Dermis microvascular lymphatic vessel endothelial cell (primary cell): ENCODE results near the gene NELL2. TPM values are rescaled to one million over a fixed set of nuclear protein-coding genes. Genes with fewer than 3 reads are reported as not detected.

ENCODE experiments used
- DNase-seq, 2 donors: peaks; one replicate each; pipeline versions ENCODE4 v3.0.0 to v3.0.0-alpha.2; 2010; ENCODE audit warnings: low read depth in 2 of 2
- total RNA-seq: library from RNA; depleted of rRNA; stranded (reverse); fragments of >200 nt; gene quantifications from 2 replicates; pipeline ENCODE4 v1.2.1, GENCODE V29; 2014

The NELL2 gene
- total RNA-seq, 1 donor from 2014 or later = not detected

DNA sequence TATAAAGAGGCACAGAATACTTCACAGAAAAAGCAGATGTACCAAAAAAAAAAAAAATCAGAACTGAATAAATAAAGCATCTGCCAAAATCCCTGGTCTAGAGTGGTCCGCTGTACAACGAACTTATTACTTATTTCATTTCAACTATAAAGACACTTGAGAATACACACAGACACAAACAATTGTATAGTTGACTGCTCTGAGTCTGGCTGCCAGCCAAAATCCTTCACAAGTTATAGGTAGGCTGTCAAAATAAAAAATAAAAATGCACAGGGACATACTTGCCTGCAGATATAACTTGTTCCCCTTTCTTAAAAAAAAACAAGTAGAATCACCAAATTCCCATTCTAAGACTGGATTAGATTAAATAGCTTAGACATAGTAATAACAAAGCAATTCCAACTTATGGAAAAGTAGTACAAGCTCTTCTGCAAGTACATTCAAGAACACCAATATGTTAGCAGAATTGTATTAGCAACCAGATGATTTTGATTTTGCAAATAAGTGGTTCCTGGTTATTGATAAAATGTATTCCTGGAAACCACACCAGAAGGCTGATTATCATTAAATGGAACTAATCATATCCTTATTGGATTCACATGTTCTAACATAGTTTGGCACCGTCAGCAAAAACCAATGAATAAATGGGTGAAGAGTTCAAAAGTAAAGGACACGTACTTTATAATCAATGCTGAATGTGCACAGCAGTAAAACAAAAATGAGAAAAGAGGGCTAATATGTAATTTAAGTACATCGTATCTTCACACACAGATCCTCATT is 248.5 kb downstream of the NELL2 start:
- no peak for DNase-seq

DNA sequence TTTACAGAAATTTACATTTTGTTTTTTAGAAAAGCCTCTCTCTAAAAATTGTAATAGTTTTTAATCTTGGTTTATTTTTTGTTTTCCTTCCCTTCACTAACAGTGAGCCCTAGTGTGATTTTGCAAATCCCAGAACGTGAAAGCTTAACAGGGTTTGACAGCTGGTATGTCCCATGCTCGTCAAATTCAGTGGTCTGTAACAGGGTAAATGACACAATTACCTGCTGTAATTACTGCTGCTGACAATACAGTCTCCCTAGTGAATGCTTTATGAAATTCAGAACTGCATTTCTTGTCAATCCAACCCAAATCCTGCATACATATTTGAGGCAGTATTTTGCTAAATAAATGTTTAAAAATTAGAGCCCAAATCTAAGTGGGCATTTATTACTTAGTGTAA is 249.2 kb downstream of the NELL2 start:
- DNase-seq = no peak

DNA sequence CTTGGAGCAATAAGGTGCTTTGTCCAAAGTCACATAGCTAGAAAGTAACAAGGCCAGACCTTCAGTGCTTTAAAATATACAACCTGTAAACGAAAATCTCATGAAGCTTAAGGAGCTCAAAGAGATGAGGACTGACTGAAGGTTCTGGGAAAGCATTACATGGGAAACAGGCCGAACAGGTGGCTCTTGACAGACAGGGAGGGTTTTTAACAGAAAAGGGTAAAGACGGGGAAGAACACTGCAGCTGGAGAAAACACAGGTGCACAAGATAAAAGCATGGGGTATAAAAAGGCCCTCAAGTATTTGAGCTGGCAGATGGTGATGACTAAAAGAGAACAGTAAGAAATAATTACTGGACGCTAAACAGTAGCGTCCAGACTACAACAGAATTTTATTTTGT is 257.2 kb downstream of the NELL2 start:
- DNase-seq = no peak

DNA sequence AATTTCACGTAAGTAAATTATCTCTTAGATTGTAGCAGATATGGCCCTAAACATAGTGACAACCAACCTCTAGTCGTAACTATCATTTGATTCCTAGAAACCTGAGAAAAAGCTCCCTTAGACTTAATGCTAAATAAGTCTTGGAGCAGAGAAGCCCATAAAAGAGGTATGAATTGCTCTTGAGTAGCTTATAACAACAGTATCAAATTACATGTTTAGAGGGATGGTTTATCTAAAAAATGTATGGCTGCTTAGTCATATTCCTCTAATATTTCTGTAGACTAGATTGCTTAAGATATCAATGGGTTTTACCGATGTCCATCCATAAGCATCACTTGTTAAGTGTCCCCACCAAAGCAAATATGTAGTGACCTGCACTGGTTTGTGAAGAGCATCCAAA is 259.7 kb downstream of the NELL2 start:
- no peak for DNase-seq

DNA sequence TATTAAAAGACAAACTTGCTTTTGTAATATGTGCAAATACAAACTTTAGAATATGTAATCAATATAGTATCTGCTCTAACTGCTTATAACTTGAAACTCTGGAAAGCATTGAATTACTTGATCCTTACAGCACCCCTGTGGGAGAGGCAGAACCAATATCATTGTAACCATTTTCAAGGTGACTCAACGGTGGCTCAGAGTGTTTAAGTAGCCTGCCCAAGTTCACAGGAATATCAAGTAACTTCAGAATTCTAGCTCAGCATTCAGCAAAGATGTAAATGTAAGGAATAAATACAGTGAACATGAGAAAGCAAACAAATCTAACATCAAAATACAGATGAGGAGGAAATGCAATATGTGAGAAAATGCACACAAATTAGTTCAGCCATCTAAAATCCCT is 264.6 kb downstream of the NELL2 start:
- DNase-seq = no peak

DNA sequence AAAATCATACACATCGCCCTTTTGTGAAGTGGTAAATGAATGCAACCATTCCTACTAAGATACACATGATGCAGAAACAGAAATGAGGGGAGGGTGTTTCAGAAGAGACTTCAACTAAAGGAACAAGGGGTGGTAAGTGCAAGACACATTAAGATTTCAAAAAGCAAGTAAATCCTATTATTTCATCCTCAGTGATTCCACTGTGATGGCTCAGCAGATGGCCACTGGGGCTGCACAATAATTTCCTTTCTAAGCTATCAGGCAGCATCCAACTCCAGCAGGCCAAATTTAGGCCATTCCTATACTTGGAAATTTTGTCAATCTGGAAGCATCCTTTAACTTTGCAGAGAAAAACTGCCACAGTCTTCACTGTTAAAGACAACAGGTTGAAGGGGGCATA is 272.4 kb downstream of the NELL2 start:
- DNase-seq = no peak

DNA sequence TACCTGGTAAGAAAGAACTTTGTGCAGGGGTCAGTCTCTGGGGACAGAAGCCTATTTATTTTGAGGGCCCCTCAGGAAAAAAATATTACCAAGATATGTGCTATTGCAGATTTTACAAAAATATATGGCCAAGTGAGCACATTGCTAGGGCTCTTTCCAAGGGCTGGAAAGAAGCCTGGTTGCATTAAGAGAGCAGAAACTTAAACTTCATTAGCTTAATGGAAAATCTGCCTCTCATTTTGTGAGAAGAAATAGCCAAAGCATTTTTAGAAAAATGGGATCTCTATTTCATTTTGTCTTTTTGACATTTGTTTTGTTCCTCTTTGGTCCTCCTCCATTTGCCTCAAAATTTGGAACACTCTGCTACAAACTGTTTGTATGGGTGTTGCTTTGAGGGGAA is 283.5 kb downstream of the NELL2 start:
- no peak for DNase-seq

DNA sequence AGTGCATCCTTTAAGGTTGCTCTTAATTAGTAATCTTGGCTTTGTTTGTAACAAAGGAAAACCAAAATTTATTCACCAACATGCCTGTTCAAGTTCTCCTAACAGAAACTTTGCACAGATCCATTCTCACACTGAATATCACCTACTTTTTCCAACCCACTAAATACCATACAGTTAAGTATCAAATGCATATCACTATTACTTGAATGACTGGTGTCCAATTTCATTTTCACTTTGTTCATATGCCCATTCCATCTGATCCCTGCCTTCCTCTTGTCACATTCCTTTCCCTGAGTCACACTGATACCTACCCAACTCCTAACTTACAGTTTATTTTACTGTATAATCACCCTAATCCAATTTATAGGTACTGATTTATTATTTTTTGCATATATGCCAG is 286.4 kb downstream of the NELL2 start:
- DNase-seq = no peak

DNA sequence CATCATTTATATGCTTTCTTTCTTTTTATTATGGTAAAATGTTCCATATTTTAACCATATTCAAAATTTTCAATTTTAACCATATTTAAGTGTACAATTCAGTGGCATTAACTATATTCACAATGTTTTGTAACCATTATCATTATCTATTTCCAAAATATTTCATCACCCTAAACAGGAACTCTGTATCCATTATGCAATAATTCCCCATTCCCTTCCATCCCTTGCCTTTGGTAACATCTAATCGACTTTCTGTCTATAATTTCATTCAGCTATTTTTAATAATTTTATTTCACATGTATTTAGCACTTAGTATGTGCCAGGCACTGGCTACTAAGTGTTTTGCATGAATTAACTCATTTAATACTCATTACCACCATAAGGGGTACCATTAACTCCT is 287.5 kb downstream of the NELL2 start:
- no peak for DNase-seq

DNA sequence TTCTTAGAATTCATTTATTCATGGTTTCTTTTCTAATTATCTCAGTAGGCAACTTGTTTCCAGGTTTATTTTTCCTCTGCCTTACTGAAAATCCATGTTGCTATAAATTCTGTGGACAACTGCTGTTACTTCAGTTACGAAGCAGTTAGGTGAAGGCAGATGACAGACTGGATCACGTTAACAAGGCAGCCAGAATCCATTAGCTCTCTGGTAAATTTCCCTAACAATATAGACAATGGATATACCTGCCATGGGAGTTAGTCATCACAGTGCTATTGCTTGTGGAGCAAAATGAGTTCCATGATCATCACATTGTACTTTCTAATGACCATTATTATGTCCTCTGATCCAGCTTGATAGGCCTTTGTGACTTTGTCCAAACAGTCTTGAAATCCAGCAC is 291.5 kb downstream of the NELL2 start:
- no peak for DNase-seq

DNA sequence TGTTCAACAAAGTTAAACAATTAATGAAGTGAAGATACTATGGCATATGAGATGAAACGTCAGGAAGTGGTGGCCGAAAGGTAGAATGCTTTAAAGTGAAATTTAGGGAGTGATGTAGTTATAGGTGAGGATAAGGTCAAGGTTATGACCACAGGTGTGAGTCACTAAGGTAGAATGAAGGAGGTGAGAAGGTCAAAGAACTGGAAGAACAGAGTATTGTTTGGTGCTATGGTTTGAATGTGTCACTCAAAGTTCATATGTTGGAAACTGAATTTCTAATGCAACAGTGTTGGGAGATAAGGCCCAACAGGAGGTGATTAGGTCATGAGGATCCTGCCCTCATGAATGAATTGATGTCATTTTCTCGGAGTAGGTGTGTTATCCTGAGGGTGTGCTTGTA is 293.6 kb downstream of the NELL2 start:
- DNase-seq = no peak

DNA sequence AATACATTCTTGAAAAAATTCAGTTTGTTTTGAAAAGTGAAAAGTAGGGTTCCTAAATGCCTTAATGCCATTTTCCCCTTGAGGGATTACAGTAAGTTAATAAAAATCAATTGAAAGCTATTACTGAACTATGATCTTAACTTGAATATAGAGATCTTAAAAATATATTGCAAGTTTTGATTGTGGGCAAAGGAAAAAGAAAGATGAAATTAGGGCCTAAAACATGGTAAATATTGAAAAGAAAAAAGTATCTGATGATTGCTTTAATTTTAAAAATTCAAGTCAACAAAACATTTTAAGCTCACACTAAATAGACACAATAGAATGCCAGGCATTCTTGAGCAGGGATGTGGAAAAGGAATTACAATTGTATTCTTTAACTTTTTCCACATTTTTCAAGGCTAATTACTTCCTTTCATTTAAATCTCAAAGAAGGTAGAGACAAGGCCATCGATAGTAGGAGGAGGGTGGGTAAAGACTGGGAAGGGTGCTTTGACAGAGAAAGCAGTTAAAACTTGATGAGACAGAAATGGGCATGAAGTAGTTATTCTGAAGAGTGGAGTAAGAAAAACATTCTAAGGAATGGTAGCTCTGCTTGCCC is 294.4 kb downstream of the NELL2 start:
- no peak for DNase-seq

DNA sequence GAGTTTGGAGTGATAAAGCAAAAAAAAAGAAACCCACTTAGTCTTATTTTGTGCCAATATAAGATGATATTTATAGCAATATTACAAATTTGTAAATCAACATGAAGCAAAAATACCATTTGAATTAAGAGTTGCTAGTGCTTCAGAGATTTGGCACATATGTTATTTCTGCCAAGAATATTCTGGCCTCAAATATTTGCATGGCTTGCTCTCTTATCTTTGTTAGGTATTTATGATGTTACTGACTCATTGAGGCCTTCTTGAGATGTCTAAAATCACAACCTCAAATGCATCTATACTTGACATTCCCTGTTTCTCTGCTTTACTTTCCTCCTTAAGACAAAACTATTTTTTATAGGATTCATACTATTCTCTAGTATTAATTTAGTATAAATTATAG is 301.5 kb downstream of the NELL2 start:
- DNase-seq = no peak

DNA sequence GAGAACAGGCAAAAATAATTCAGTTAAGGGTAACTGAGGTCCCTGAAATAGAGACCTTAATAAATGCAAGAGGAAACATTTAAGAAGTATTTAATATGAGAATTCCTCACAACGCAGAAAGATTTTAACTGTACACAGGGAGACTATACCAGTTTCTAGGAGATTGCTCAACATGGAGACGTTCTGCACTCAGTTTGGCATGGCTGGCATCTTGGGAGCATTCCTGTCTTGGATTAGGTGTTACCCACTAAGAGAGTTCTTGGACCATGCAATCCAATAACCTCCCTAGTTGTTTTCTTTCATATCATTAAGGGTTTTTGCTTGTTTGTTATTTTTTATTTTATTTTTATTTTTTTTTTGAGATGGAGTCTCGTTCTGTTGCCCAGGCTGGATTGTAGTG is 302.4 kb downstream of the NELL2 start:
- no peak for DNase-seq

DNA sequence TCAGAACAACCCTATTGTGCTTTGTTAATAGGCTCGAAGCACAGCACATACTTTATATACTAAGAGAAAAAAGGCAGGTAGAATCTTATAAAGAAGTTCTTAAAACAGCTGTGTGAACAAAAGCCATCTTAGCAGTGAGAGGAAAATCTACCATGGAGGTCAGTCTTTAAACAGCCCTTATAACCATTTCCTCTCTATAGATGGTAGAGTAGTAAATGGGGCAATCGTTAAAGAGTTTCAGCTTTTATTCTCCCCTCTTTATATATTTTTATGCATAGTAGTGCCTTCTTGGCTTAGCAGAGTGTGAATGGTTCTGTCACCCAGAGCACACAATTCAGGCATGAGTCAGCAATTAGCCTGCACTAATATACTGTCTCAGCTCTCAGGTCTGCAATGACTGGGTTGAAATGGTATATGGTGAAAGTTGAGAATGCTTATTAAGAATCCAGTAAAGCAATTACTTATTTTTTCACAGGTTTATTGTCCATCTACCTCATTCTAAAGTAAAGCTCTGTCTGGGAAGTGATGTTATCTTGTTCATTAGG is 305.0 kb downstream of the NELL2 start:
- DNase-seq = no peak

DNA sequence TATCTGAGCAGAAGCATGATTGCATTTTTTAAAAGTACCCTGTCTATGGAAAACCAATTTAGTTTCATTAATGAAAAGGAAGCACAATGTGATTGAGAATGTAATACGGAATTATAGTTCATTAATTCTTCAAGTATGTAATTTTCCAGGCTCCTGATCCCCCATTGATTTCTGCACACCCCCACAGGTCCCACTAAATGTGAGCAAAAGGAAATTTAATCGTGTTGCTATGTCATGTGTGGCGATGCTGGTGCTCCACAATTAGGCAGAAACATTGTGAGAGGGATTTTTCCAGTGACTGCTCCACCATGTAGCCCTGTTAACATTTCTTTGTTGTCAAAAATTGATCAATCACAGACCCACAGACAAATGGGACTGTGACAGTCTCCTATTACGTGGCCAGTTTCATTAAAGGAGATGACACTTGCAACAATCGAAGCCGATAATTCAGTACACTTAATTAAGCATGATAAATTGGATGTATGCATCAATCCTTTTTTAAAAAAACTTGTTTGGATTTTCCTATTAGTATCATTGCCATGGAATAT is 306.0 kb downstream of the NELL2 start:
- no peak for DNase-seq

DNA sequence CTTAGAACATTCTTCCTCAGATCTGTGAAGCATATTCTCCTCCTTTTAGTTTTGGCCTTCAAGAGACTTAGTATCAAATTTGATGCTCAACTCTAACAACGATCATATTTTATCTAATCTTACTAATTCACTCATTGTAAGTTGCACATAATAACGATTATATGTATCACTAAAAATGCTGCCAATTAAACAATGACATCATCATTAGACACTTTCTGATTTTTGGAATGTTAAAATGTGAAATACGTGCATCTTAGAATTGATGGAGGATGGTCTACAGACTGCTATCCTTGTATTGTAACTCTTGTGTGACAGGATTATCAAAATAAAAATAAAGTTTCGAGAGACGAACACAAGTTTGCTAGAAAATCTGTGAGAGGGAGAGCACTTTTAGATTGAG is 311.0 kb downstream of the NELL2 start:
- no peak for DNase-seq

DNA sequence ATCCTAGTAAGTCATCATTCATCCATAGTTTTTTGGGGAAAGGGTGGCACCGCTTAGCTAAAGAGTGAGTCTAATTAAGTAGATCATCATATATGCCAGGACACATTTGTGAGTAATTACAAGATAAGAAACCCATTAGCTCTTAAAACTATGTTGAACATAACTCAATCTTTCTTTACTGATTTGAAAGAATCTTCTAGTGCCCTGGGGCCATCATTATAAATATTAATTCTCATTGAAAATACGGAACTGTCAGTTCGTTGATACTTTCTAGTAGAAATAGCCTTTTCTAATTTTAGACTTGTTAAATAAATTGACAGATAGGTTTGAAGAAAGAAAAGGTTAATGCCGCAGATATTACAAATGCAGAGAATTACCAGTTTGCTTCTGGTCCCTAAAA is 312.6 kb downstream of the NELL2 start:
- no peak for DNase-seq

DNA sequence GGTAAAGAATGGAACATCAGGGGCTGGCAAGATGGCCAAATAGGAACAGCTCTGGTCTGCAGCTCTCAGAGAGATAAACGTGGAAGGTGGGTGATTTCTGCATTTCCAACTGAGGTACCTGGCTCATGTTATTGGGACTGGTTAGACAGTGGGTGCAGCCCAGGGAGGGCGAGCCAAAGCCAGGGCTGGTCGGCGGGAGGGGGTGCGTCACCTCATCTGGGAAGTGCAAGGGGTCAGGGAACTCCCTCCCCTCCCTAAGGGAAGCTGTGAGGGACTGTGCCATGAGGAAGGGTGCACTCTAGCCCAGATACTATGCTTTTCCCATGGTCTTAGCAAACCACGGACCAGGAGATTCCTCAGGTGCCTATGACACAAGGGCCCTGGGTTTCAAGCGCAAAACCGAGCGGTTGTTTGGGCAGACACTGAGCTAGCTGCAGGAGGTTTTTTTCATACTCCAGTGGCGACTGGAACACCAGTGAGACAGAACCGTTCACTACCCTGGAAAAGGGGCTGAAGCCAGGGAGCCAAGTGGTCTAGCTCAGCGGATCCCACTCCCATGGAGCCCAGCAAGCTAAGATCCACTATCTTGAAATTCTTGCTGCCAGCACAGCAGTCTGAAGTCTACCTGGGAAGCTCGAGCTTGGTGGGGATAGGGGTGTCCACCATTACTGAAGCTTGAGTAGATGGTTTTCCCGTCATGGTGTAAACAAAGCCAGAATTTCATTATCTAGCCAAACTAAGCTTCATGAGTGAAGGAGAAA is 317.6 kb downstream of the NELL2 start:
- no peak for DNase-seq

DNA sequence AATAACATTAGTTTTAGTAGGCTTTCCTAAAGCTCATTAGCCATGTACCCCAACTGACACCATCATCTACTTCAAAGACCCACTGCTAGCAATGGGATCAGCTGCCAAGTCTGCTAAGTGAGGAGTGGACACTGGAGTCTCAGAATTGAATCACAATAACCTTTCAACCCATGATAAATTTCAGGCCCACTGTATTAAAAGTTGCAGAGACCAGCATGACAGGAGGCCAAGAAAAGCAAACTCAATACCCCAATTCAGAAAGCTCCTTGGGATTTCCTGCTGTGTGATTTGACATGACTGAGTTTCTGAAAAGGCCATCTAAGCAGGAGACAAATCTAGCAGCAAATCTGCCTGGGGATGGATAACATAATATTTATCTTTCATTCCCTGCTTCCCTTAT is 320.7 kb downstream of the NELL2 start:
- DNase-seq = no peak

DNA sequence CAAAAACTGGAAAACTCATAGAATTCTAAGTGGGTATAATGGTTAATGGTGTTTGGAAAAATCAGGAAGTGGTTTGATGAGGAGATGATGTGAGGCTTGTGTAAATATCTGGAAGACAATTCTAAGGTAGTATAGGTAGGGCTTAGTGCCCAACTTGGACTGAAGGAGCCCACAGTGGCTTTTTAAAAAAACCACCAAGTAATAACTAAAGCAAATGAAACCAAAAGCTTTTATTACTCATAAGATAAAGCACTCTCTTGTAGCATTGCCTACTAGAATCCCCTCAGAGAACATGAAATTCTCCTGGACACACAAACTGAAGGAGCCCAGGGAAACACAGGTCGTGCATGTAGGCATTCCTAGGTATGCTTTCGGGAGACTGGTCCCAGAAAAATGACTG is 324.5 kb downstream of the NELL2 start:
- DNase-seq = no peak

DNA sequence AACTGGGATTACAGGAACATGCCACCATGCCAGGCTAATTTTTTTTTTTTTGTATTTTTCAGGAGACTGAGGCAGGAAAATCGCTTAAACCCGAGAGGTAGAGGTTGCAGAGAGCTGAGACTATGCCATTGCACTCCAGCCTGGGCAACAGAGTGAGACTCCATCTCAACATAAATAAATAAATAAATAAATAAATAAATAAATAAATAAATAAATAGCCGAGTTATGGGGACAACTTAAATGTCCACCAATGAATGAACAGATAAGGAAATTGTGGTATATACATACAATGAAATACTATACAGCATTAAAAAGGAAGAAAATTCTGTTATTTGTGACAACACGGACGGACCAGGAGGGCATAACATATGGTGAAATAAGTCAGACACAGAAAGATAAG is 325.7 kb downstream of the NELL2 start:
- no peak for DNase-seq
